ENCODE measurements around the gene KRT8. TPM values are rescaled to one million over a fixed set of nuclear protein-coding genes. Genes with fewer than 3 reads are reported as not detected.
"Not testable (repeated sequence)": the region's sequence is repeated elsewhere in the genome, so short reads cannot be mapped to it uniquely, and the experiment has no call there.

KRT8 gene
- total RNA-seq: under 1 TPM; 0.24 to 0.40 TPM

DNA sequence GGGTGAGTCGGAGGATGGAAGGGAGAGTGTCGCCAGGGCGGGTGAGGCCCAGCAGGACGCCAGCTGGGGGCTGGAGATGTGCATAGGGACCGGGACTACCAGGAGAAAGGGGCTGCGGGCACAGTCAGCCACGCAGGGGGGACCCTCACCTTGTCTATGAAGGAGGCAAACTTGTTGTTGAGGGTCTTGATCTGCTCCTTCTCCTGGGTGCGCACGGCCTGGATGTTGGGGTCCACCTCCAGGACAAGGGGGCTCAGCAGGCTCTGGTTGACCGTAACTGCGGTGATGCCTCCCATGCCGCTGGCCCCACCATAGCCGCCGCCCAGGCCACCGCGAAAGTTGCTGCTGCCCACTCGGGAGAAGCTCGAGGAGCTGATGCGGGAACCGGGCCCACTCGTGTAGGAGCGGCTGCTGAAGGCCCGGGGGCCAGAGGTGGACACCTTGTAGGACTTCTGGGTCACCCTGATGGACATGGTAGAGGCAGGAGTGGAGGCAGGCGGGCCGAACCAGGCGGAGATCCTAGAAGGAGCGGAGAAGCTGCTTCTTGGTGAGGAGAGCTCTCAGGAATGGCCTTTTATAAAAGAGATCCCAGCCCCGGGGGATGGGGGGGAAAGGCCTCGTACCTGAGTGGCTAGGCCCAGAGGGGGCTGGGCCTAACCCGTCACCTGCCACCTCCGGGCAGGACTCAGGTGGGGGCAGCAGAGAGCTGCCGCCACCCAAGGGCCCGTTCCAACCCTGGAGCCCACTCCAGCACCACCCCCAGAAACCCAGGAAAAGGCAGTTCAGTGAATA lies at the start of gene KRT8:
KRT8 (minus strand) TSS at position 568 of the 792 bp plus-strand sequence; CDS start at position 473, 95 bp downstream.
- H3K27ac Mint-ChIP-seq; H3K27me3 Mint-ChIP-seq (ENCODE audit: low read depth); H3K36me3 Mint-ChIP-seq (ENCODE audit: low read depth); H3K9me3 Mint-ChIP-seq; DNase-seq; H3K4me1 Mint-ChIP-seq (ENCODE audit: low read depth); intact Hi-C loops (cut with micrococcal nuclease): not testable (repeated sequence)
- CTCF ChIA-PET: interaction anchor here (0.7 to 3.2 kb wide), 6 partner anchors 20 to 881 kb away, joined by 3 to 11 read pairs (median 4); no protein-coding TSS in a partner anchor
- H3K4me3 Mint-ChIP-seq: peak within 1 kb of the TSS; percentile 51

DNA sequence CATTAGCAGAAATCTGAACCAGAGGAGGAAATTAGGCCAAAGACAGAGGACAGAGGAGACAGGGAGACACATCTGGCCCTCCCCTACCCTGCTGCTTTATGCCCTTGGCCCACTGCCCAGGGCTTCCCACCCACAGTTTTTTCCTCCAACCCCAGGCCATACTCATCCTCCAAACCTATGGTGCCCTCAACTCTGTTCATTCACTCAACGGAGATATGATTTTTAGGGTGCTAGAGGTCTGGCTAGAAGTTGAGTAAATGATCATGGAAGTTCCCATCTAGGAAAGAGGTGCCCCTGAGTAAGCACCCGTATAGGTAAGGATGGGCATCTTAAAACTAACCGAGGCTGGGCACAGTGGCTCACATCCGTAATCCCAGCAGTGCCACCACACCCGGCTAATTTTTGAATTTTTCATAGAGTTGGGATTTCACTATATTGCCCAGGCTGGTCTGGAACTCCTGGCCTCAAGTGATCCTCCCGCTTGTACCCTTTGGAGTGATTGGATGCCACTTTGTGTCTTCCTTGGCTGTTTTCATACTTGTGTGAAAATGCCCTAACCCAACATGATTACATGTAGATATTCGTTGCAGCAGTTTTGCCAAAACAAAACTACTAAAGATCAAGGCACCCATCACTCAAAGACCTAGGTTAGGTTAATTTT lies 48.4 kb upstream of the KRT8 start:
- intact Hi-C loops (cut with micrococcal nuclease): no loop called here
- Mint-ChIP-seq H3K27me3 (ENCODE audit: low read depth) (no peaks in the 10 kb centered on the region), H3K27ac (no peak overlapping the region), H3K4me1 (ENCODE audit: low read depth) (peaks cover 8% of the 10 kb centered on the region), H3K4me3 (no peak overlapping the region), H3K36me3 (ENCODE audit: low read depth) (no peaks in the 10 kb centered on the region), H3K9me3 (no peaks in the 10 kb centered on the region)
- no peak for DNase-seq
- CTCF ChIA-PET: no interaction called here

DNA sequence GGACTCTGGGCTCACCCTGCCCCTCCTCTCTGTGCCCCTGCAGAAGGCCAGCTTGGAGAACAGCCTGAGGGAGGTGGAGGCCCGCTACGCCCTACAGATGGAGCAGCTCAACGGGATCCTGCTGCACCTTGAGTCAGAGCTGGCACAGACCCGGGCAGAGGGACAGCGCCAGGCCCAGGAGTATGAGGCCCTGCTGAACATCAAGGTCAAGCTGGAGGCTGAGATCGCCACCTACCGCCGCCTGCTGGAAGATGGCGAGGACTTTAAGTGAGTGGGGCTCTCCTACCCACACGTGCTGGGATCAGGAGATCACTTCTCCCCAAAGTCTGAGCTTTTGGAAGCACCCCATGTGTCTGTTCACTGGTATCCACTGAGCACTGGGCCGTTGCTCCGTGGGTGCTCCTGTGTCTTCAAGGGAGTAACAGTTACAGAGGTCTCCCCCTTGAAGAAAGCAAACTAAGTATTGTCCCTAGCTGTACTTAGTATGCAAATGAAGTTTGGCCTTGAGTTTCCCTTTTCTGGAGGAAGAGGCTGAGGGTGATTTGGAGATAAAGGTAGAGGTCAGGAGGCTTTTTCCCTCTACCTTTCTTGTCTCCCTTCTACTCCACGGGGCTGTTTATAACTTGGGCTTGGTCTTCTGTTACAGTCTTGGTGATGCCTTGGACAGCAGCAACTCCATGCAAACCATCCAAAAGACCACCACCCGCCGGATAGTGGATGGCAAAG lies 47.4 kb upstream of the KRT8 start:
- Mint-ChIP-seq H3K36me3 (ENCODE audit: low read depth) (no peaks in the 10 kb centered on the region), H3K27me3 (ENCODE audit: low read depth) (no peaks in the 10 kb centered on the region), H3K9me3 (no peaks in the 10 kb centered on the region), H3K4me3 (no peak overlapping the region), H3K4me1 (ENCODE audit: low read depth) (peaks cover 8% of the 10 kb centered on the region), H3K27ac (no peak overlapping the region)
- peak; percentile 22 for DNase-seq
- CTCF ChIA-PET: interaction anchor here (1.0 to 3.9 kb wide), 4 partner anchors 10 to 68 kb away, joined by 3 to 26 read pairs (median 3); no protein-coding TSS in a partner anchor
- intact Hi-C loops (cut with micrococcal nuclease): no loop called here

DNA sequence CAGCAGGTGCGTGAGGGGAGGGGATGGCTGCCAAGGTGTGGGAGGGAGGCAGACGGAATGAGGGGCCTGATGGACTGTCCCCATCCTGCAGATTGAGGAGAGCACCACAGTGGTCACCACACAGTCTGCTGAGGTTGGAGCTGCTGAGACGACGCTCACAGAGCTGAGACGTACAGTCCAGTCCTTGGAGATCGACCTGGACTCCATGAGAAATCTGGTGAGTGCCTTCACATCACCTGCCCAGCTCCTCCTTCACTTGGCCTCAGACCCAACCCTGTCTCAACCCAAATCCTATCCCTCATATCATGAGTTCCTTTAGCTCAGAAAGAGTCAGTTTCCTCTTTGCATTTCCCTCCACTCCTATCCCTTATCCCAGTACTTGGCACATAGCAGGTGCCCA lies 46.8 kb upstream of the KRT8 start:
- H3K4me3 Mint-ChIP-seq: no peak overlapping the region
- no peaks in the 10 kb centered on the region for H3K36me3 Mint-ChIP-seq (ENCODE audit: low read depth)
- no peak for DNase-seq
- no peak overlapping the region for H3K27ac Mint-ChIP-seq
- H3K27me3 Mint-ChIP-seq (ENCODE audit: low read depth): no peaks in the 10 kb centered on the region
- intact Hi-C loops (cut with micrococcal nuclease): no loop called here
- H3K4me1 Mint-ChIP-seq (ENCODE audit: low read depth): peaks cover 3% of the 10 kb centered on the region
- CTCF ChIA-PET: interaction anchor here (0.6 to 3.9 kb wide), 6 partner anchors 9 to 1603 kb away, joined by 3 to 26 read pairs (median 4); no protein-coding TSS in a partner anchor
- H3K9me3 Mint-ChIP-seq: no peaks in the 10 kb centered on the region

DNA sequence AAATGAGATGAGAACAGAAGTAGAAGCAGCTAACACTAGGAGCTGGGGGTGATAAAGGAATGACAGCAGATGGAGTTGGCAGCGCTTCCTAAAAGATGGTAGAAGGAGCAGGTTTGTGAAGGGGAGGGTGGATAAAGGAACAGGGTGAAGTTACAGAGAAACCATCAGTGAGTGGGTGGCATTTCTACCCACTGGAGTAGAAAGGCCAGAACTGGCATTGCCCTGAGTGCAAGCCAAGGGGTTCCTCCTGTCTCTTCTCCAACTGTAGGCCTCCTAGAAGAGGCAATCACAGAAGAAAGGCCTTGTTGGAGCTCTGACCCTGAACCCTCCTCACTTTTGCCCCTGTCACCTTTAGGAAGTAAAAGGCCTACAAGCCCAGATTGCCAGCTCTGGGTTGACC lies 46.2 kb upstream of the KRT8 start:
- no peak for DNase-seq
- H3K27me3 Mint-ChIP-seq (ENCODE audit: low read depth): no peaks in the 10 kb centered on the region
- H3K4me1 Mint-ChIP-seq (ENCODE audit: low read depth): peaks cover 3% of the 10 kb centered on the region
- H3K4me3 Mint-ChIP-seq: no peak overlapping the region
- intact Hi-C loops (cut with micrococcal nuclease): no loop called here
- H3K36me3 Mint-ChIP-seq (ENCODE audit: low read depth): no peaks in the 10 kb centered on the region
- CTCF ChIA-PET: interaction anchor here (0.6 to 3.9 kb wide), 4 partner anchors 9 to 1603 kb away, joined by 3 to 26 read pairs (median 5); no protein-coding TSS in a partner anchor
- no peak overlapping the region for H3K27ac Mint-ChIP-seq
- no peaks in the 10 kb centered on the region for H3K9me3 Mint-ChIP-seq

DNA sequence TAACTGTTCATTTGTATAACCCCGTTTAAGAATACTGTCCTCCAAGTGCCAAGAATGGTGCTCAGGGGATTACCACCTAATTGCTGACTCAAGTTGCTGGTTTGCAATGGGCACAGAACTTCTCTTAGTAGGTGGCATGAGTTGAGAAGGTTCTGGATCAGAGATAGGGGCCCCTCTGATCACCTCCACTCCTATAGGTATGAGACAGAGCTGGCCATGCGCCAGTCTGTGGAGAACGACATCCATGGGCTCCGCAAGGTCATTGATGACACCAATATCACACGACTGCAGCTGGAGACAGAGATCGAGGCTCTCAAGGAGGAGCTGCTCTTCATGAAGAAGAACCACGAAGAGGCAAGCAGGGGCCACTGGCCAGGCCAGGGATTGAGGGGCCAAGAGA lies 45.7 kb upstream of the KRT8 start:
- Mint-ChIP-seq H3K27ac (no peak overlapping the region), H3K27me3 (ENCODE audit: low read depth) (no peaks in the 10 kb centered on the region), H3K4me3 (no peak overlapping the region), H3K4me1 (ENCODE audit: low read depth) (peaks cover 3% of the 10 kb centered on the region), H3K36me3 (ENCODE audit: low read depth) (no peaks in the 10 kb centered on the region), H3K9me3 (no peaks in the 10 kb centered on the region)
- intact Hi-C loops (cut with micrococcal nuclease): no loop called here
- CTCF ChIA-PET: interaction anchor here (3.9 kb wide), 1 partner anchor 66 kb away, joined by 26 read pairs; no protein-coding TSS in a partner anchor
- no peak for DNase-seq

DNA sequence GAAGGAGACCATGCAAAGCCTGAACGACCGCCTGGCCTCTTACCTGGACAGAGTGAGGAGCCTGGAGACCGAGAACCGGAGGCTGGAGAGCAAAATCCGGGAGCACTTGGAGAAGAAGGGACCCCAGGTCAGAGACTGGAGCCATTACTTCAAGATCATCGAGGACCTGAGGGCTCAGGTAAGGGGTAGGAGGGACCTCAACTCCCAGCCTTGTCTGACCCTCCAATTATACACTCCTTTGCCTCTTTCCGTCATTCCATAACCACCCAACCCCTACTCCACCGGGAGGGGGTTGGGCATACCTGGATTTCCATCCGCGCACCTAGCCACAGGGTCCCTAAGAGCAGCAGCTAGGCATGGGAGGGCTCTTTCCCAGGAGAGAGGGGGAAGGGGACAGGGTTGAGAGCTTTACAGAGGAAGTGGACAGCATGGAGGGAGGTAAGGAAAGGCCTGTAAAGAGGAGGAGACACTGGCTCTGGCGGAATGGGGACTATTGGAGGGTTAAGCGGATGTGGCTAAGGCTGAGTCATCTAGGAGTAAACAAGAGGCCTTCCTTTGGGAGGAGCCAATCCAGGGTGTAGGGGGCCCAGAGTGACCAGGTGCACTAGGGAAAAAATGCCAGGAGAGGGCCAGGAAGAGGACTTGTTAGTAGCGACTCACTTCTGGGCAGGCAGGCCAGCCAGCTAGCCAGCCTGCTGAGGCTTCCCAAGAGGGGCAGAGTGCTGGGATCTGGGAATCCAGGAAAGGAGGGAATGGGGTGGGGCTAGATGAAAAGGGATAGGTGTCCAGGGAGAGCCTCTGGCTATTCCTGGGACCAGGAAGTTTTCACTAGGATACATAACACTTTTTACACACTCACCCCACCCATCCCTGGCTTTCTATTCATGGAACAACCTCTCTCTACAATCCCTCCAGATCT lies 44.8 kb upstream of the KRT8 start:
- CTCF ChIA-PET: interaction anchor here (0.6 to 3.9 kb wide), 3 partner anchors 12 to 70 kb away, joined by 3 to 26 read pairs (median 7); no protein-coding TSS in a partner anchor
- Mint-ChIP-seq H3K4me3 (peak overlapping the region; percentile 48), H3K27me3 (ENCODE audit: low read depth) (no peaks in the 10 kb centered on the region), H3K27ac (no peak overlapping the region), H3K36me3 (ENCODE audit: low read depth) (no peaks in the 10 kb centered on the region), H3K9me3 (no peaks in the 10 kb centered on the region), H3K4me1 (ENCODE audit: low read depth) (peaks cover 3% of the 10 kb centered on the region)
- intact Hi-C loops (cut with micrococcal nuclease): no loop called here
- no peak for DNase-seq

DNA sequence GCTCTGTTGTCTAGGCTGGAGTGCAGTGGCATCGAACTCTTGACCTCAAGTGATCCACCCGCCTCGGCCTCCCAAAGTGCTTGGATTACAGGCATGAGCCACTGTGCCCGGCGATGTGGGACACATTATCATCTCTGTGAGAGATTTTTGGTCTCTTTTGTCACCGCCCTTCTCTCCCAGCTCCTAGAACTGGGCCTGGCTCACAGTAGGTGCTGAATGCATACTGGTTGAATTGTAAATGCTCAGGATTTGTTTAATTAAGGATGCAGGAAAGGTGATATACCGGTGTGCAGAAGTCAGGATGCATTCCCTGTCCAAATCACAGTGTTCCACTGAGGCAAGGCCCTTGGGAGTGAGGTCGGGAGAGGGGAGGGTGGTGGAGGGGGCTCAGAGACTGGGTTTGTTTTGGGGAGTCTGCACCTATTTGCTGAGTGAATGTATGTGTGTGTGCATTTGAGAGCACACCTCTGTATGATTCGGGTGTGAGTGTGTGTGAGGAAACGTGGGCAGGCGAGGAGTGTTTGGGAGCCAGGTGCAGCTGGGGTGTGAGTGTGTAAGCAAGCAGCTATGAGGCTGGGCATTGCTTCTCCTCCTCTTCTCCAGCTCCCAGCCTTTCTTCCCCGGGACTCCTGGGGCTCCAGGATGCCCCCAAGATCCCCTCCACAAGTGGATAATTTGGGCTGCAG lies 43.0 kb upstream of the KRT8 start:
- no peak overlapping the region for H3K27ac Mint-ChIP-seq
- CTCF ChIA-PET: interaction anchor here (0.6 to 2.4 kb wide), 4 partner anchors 31 to 68 kb away, joined by 3 to 8 read pairs (median 6); no protein-coding TSS in a partner anchor
- H3K4me1 Mint-ChIP-seq (ENCODE audit: low read depth): peaks cover 3% of the 10 kb centered on the region
- no peaks in the 10 kb centered on the region for H3K27me3 Mint-ChIP-seq (ENCODE audit: low read depth)
- no peaks in the 10 kb centered on the region for H3K9me3 Mint-ChIP-seq
- peak overlapping the region; percentile 85 for H3K4me3 Mint-ChIP-seq
- no peak for DNase-seq
- no peaks in the 10 kb centered on the region for H3K36me3 Mint-ChIP-seq (ENCODE audit: low read depth)
- intact Hi-C loops (cut with micrococcal nuclease): no loop called here

DNA sequence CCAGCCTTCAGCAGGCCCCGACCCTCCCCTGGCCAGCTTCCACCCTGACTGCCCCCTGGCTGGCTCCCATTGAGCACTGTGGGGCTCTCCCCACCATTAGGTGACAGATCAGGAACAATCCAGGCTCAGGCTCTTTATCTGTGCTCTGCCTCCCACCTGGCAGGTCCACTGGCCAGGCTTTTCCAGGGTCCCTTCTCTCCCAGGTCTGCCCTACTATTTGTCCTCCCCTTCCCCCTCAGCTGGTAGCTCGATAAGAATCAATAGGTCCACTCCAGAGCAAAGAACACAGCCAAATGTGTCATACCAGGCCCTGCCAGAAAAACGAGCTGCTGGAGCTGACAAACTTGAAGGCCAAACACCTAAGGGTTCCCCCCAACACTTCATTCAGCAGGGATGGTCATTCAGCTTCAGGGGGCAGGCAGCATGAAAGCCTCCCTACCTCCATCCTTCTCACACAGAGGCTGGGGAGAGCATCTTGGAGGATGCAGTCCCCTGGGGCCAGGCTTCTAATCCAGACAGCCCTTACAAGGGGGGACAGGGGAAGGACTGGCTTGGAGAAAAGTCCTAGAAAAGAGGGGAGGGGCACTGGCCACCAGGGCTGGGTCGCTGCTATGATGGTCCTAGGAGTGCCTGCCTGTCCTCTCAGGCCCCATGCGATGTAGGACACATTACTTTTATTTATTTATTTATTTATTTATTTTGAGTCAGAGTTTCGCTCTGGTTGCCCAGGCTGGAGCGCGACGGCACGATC lies 42.1 kb upstream of the KRT8 start:
- CTCF ChIA-PET: interaction anchor here (0.9 to 1.5 kb wide), 4 partner anchors 24 to 67 kb away, joined by 3 to 8 read pairs (median 4); no protein-coding TSS in a partner anchor

DNA sequence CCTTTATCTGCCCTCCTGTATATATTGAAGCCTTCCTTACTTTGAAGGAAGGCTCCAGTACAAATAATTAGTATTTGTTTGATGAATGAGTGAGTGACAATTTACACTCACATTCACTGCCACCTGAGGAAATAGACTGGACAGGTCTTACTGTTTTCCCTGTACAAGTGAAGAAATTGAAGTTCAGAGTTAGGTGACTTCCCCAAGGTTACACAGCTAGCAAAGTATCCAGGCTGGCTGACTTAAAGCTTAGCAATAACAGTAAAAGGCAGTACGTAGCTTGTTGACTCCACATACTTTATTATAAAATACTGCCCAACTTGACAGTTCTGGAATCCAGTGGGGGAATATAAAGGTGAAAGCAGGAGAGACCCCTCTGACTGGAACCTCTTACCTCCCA lies 41.5 kb upstream of the KRT8 start:
- Mint-ChIP-seq H3K36me3 (ENCODE audit: low read depth) (no peaks in the 10 kb centered on the region), H3K4me3 (no peak overlapping the region), H3K9me3 (no peaks in the 10 kb centered on the region), H3K4me1 (ENCODE audit: low read depth) (peaks cover 3% of the 10 kb centered on the region), H3K27ac (no peak overlapping the region), H3K27me3 (ENCODE audit: low read depth) (no peaks in the 10 kb centered on the region)
- DNase-seq: no peak
- intact Hi-C loops (cut with micrococcal nuclease): no loop called here
- CTCF ChIA-PET: interaction anchor here (0.6 to 1.5 kb wide), 5 partner anchors 24 to 67 kb away, joined by 3 to 8 read pairs (median 3); no protein-coding TSS in a partner anchor

More for the DNA sequence above, 42.1 kb upstream of the KRT8 start:
- H3K4me1 Mint-ChIP-seq (ENCODE audit: low read depth): peaks cover 3% of the 10 kb centered on the region
- H3K27me3 Mint-ChIP-seq (ENCODE audit: low read depth): no peaks in the 10 kb centered on the region
- intact Hi-C loops (cut with micrococcal nuclease): no loop called here
- no peak overlapping the region for H3K27ac Mint-ChIP-seq
- no peaks in the 10 kb centered on the region for H3K9me3 Mint-ChIP-seq
- H3K36me3 Mint-ChIP-seq (ENCODE audit: low read depth): no peaks in the 10 kb centered on the region
- H3K4me3 Mint-ChIP-seq: no peak overlapping the region
- no peak for DNase-seq
